ENCODE results near the gene SRP68. TPM values are rescaled to one million over a fixed set of nuclear protein-coding genes. Genes with fewer than 3 reads are reported as not detected.

SRP68 gene
- total and polyA plus RNA-seq, 9 of the 15 experiments (the other 6 are each of a cell fraction or from before 2014, with no cell fraction given) = 29.4 to 92.6 (median 36.2) TPM

GRCh38 chr17:76083536-76084182, 11.3 kb upstream of the SRP68 start (continued):
- no peak for TF ChIP-seq HINFP (tag; conservative IDR thresholded peaks at IDR 0.05; ENCODE audit: low read depth)
- no peak for TF ChIP-seq MGA (IDR thresholded peaks at IDR 0.05)
- TF ChIP-seq ARID3A (IDR thresholded peaks at IDR 0.05; ENCODE audit: borderline replicate concordance, low read depth, low read length) = no peak
- no peak for TF ChIP-seq CHD2 (IDR thresholded peaks at IDR 0.05; ENCODE audit: low read depth, low read length)
- TF ChIP-seq PHF20 (IDR thresholded peaks at IDR 0.05; ENCODE audit: partially characterized antibody) = no peak
- TF ChIP-seq UBTF (IDR thresholded peaks at IDR 0.05; ENCODE audit: borderline replicate concordance in 1 of 2, low read depth in 2 of 2, low read length in 2 of 2) = no peak
- TF ChIP-seq KDM5B (IDR thresholded peaks at IDR 0.05; ENCODE audit: insufficient replicate concordance, low read depth, low read length) = no peak
- TF ChIP-seq ZNF165 (CRISPR knock-in tag; IDR thresholded peaks at IDR 0.05; ENCODE audit: borderline replicate concordance) = no peak
